ENCODE results near the gene ITPR1.

The ITPR1 gene

DNA sequence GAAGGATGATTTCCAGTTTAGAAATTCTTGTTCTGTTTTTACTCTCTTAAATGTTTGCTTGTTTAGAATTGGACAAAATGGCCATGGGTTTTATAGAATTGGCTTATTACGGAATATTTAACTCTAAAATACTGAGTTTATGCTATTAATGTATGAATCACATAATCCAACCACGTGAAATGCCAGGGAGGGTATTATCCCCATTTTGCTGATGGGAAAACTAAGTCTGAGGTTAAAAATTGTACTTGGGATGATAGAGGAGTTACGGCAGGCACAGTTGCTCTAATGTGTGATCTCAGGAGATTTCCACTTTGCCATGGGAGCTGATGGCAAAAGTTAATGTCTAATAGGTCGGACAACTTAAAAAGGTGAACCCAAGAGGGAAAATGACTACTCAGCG, 194.4 kb downstream of the ITPR1 start:
- no peak for DNase-seq (ENCODE audit: extremely low read depth, low read depth)
- TF ChIP-seq, protein P1, sequence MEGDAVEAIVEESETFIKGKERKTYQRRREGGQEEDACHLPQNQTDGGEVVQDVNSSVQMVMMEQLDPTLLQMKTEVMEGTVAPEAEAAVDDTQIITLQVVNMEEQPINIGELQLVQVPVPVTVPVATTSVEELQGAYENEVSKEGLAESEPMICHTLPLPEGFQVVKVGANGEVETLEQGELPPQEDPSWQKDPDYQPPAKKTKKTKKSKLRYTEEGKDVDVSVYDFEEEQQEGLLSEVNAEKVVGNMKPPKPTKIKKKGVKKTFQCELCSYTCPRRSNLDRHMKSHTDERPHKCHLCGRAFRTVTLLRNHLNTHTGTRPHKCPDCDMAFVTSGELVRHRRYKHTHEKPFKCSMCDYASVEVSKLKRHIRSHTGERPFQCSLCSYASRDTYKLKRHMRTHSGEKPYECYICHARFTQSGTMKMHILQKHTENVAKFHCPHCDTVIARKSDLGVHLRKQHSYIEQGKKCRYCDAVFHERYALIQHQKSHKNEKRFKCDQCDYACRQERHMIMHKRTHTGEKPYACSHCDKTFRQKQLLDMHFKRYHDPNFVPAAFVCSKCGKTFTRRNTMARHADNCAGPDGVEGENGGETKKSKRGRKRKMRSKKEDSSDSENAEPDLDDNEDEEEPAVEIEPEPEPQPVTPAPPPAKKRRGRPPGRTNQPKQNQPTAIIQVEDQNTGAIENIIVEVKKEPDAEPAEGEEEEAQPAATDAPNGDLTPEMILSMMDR (IDR thresholded peaks at IDR 0.05; ENCODE audit: low read depth, low read length): no peak

DNA sequence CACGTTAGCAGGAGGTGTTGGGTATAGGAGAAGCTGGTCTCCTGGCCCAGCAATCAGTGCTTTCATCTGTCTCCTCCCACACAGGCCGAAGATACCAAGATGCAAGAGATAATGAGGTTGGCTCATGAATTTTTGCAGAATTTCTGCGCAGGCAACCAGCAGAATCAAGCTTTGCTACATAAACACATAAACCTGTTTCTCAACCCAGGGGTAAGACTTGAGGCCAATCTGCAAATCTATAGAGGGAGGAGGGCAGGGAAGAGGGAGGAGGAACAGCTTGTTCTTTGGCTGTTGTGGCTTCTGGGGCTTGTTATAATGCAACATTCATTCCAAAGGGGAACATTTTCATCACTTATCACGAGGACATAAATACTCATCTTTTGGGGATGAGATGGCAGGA, 195.3 kb downstream of the ITPR1 start:
- DNase-seq (ENCODE audit: extremely low read depth, low read depth): no peak
- TF ChIP-seq, protein P1 (IDR thresholded peaks at IDR 0.05; ENCODE audit: low read depth, low read length): no peak

DNA sequence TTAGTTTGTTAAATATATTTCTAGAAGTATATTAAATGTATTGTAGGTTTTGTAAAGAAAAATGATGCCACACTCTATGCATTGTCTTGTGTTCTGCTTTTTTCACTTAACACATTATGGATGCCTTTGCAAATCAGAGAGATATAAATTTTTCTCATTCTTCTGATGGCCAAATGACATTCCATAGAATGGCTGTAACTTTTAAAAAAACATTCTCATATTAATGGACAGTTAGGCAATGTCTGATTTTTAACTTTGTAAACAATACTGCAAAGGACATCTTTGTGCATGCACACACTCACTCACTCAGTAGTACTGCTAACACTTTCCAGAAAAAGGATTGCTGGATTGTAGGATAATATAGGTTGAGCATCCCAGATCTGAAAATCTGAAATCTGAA, 195.9 kb downstream of the ITPR1 start:
- TF ChIP-seq, protein P1 (IDR thresholded peaks at IDR 0.05; ENCODE audit: low read depth, low read length): no peak
- DNase-seq (ENCODE audit: extremely low read depth, low read depth): no peak

DNA sequence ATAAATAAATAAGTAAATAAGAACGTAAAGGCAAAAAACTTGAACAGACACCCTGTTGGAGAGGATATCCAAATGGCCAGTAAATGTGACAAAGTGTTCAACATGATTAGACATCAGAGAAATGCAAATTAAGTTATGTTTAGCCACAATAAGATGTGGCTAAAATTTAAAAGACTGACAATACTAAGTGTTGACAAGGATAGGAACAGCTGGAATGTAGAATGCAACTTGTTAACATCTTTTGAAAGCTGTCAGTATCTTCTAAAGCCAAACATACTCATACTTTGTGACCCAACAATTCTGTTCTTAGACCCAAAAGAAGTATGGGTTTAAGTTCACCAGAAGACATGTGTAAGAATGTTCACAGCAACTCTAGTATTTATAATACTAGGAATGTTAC, 197.1 kb downstream of the ITPR1 start:
- DNase-seq (ENCODE audit: extremely low read depth, low read depth): no peak
- TF ChIP-seq, protein P1 (IDR thresholded peaks at IDR 0.05; ENCODE audit: low read depth, low read length): no peak

DNA sequence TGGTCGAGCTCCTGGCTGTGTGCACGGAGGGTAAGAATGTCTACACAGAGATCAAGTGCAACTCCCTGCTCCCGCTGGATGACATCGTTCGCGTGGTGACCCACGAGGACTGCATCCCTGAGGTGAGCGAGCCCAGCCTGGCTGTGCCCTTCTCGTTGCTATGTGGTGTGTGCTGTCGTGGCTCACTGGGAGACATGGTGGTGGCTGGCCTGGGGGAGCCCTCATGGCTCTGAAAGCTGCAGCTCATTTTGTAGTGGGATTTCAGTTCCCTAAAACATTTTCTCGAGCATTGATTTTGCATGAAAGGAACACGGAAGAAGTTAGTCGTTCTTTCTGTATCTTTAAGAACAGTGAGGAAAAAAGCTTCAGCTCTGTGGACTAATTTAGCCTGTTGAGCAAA, 200.5 kb downstream of the ITPR1 start:
- TF ChIP-seq, protein P1 (IDR thresholded peaks at IDR 0.05; ENCODE audit: low read depth, low read length): no peak
- DNase-seq (ENCODE audit: extremely low read depth, low read depth): no peak

DNA sequence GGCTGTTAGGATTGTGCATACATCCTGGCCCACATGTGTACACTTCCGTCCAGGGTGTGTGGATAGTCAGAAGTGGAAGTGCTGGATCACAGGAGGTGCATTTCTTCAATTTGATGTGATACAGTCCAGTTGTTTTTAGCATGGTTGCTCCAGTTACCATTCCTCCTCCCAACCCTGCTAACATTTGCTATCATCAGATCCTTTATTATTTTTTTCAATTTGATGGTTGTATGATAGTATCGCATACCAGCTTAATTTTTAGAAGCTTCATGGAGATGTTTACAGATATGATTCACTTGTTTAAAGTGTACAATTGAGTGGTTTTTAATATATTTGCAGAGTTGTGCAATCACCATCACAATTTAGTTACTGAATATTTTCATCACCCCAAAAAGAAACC, 202.7 kb downstream of the ITPR1 start:
- TF ChIP-seq, protein P1 (IDR thresholded peaks at IDR 0.05; ENCODE audit: low read depth, low read length): no peak

DNA sequence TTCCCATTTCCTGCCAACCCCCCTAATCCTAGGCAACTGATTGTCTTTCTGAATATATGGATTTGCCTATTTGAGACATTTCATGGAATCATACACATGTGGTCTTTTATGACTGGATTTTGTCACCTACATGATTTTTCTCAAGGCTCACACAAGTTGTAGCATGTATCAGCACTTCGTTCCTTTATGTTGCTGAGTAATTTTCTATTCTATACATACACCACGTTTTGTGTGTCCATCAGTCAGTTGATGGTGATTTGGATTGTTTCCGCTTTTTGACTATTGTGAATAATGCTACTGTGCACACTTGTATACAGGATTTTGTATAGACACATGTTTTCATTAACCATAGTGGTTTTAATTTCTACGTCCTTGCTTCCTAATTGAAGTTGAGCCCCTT, 203.1 kb downstream of the ITPR1 start:
- DNase-seq (ENCODE audit: extremely low read depth, low read depth): no peak
- TF ChIP-seq, protein P1 (IDR thresholded peaks at IDR 0.05; ENCODE audit: low read depth, low read length): no peak

More for the DNA sequence above, 202.7 kb downstream of the ITPR1 start:
- DNase-seq (ENCODE audit: extremely low read depth, low read depth): no peak
